NCI-H510A (cell line): ENCODE data around the gene DGCR8.

Experiments
- DNase-seq: peaks from one replicate; lab custom pipeline; 2025; lab: John Stamatoyannopoulos, UW

Gene DGCR8

DNA sequence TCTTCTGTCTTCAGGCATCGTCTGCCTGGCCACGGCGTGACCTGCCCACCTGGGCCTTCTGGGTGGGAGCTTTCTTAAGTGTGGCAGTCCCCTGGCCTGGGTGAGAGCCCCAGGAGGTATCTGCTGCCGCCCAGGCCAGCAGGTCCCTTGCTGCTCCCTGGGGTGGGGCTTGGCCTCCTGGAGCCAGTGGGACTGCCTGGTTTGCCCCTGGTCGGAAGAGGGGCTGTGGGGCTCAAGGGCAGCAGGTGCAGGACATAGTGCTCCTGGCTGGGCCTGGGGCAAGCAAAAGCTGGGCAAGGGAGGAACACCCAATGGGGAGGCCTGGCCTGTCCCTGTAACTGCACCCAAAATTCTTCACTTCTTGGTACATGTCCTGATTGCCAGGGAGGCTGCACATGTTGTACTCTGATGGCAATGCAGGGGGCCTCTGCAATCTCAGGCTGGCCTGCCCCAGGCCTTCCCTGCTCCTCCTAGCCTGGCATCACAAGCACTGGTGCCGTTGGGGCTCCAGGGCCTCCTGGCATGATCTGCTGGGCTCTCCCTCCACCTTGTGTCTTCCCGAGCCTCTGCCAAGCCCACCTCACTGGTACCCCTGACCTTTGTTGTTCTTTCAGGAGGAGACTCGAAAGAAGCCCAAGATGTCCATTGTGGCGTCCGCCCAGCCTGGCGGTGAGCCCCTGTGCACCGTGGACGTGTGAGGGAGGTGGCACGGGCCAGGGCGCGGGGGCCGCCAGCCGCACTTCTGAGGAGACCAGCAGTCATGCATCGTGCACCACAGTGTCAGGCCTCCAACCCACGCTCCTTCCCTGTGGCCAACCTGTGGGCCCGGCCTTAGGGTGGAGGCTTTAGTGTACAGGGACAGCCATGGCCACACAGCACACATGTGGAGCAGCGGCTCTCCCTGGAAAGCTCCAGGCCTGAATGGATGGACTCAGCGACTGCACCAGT, 29.6 kb downstream of the DGCR8 start:
- no peak for DNase-seq

DNA sequence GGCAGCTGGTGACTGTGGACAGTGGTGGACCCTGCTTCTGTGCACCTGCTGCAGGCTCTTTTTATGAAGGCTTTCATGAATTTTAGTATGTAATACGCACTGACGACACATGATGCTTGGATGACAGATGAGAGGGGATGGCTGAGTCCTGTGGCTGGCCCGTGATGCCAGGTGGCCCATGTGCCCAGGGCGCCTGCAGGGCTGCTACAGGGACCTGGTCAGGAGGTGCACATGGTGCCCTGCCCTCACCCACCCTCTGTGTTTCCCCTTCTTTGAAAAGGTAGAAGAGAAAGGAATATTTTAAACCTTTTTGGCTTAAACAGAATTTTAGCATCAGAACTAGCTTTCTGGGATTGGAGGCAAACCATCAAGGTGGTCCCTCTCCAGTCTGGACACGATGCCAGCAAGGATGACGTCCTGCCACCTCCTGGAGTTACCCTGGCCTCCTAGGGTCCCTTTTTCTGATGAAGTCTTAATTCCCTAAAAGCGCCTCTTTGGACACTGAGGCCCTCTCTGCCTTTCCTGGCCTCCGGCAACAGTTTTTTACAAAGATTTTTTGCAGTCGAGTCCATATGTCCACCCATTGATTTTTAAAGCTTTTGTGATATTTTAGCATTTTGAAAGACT, 30.4 kb downstream of the DGCR8 start:
- no peak for DNase-seq

- DNase-seq, result no peak
Measured at GRCh38 chr22:20111045-20111688, 31.1 kb downstream of the DGCR8 start.

DNA sequence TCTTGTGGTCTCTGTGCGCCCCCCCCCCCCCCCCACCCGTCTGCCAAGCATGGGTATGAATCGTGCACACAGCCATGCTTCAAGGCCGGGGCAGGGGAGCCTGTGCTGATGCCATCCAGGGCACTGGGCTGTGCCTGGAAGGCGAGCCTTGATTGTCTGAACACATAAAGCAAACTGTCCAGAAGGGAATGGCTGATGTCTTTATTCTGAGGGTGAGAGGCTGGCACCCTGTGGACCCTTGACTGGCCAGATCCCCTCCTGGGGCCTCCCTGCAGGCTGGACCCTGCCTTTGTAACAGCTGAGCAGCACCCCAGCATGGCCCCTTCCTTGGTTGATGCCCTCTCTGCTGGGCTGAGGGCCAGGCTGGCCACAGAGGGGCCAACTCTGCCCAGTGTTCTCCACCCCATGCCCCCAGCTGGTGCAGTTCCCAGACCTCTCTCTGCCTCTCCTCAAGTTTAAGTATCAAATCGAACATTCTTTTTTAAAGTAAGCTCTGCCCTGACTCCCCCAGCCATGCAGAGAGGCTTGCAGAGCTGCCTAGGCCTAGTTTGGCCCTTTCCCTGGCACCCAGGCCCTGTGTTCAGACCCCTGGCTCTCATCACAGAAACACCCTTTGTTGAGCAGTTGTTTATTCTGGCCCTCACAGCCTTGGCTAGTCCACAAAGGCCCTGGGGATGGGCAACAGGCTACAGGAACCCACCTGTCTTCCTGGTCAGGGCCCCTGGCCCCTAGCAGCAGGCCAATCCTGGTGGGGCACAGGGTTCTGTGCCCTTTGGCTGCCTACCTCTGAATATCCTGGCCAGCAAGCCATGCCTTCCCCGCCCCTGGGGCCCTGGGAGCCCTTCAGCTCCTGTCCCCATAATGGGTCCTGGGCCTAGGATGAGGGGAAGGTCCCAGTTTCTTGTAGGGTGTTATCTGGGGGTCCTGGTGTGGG, 31.9 kb downstream of the DGCR8 start:
- no peak for DNase-seq

GRCh38 chr22:20112623-20113511, 32.8 kb downstream of the DGCR8 start:
- DNase-seq, result no peak

DNA sequence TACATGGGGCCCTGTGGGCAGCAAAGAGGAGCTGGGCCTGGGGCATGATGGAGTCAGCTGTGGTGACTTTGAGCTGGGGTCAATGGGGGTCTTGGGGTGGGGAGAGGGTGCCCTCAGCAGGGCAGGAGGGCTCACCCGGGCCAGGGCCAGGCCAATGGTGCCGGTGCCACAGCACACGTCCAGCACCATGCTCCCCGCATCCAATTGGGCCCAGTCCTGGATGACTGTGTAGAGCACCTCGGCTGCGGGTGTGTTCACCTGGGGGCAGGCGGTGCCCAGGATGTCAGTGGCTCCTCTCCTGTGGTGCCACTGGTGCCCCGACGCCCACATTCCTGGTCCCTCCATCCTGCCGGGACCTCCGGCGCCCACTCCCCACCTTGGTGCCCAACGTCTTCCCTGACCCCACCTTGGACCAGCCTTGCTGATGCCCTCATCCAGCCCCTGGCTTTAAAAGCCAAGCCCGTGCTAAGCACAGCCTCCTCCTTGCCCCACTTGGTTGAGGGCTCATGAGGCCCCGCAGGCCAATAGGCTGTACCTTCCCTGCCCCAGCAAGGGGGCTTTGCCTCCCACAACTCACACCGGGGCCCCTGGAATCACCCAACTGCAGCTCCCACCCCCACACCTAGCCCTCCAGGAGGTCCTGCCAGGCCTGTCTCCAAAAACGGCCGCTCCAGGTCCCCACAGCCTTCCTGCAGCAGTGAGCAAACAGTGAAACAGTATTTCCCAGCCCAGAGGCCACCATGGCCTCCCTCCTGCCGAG, 33.7 kb downstream of the DGCR8 start:
- no peak for DNase-seq

DNA sequence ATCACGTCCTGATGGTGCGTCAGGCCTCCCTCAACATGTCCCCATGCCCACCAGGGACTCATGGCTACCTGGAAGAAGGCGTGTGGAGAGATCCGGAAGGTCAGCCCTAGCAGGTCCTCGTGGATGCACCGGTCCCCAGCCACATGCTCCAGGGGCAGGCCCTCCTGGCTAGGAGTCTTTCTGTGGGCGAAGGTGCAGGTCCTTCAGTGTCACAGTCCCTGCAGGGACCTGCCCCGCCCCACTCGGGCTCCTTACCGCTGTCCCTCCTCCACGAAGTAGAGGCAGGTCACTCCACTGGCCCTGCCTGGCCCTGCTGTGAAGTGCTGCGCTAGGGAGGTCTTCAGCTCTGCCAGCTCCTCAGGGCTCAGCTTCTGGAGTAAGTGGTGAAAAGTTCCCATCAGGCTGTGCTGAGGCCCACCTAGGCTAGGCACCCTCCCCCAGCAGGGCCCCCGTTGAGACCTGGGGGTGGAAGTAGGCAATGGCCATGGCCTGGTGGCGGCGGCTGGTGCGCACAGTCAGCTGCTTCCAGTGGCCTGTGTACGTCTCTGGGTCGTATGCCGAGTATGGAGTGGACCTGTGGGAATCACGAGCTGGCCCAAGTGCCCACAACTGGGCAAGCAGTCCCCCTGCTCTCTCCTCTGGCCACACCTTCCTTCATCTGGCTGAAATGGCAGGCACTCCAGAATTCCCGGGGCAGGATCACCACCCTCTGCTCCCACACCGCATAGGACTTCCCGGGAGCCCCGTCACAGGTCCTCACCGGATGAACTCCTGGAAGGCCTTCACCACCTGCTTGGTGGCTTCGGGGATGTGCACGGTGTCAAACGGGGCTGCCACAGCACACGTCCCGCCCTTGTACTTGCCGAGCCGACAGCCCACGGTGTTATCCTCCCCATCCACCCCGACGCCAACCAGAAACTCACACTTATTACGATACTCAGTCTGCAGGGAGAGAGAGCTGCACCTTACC, 34.8 kb downstream of the DGCR8 start:
- DNase-seq, result no peak

GRCh38 chr22:20115691-20116375, 35.8 kb downstream of the DGCR8 start, which contains the start of gene RANBP1:
Gene RANBP1, plus strand, starts transcription at chr22:20116104. Its CDS starts 81 bp downstream, at chr22:20116185.
- no peak for DNase-seq

DNA sequence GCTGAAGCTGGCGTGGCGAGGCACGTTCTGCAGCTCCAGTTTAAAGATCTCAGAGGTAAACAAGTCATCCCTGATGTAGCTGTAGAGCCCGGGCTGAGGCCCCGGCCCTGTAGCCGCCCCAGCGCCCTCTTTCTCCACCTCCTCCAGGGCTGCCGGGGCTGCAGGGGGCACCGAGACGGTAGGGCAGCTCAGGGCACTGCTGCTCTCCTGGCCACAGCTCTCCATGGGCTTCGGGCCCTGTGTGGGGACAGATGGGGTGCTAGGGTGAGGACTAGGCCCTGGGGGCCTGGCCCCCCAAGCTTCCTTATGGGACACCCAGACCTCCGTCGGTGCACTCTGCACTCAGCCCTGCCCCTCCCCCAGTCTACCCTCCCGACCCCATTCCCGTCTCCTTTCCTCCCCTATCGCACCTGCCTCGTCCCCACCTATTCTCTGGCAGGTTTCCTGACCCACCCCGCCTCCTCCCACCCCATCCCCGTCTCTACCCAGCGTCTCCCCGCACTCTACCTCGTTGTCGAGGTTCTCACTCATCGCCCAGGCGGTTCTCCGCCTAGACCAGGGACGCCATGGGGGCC, 36.4 kb downstream of the DGCR8 start:
- DNase-seq, result no peak

- peak; percentile 85 for DNase-seq
Measured at GRCh38 chr22:20116951-20117632, 37.1 kb downstream of the DGCR8 start, which contains the start of gene TRMT2A. Gene TRMT2A, minus strand, starts transcription at chr22:20117226. Its CDS starts 320 bp downstream, at chr22:20116906.

GRCh38 chr22:20117633-20118299, 37.7 kb downstream of the DGCR8 start:
- no peak for DNase-seq

GRCh38 chr22:20118300-20119020, 38.4 kb downstream of the DGCR8 start:
- DNase-seq, result no peak

DNA sequence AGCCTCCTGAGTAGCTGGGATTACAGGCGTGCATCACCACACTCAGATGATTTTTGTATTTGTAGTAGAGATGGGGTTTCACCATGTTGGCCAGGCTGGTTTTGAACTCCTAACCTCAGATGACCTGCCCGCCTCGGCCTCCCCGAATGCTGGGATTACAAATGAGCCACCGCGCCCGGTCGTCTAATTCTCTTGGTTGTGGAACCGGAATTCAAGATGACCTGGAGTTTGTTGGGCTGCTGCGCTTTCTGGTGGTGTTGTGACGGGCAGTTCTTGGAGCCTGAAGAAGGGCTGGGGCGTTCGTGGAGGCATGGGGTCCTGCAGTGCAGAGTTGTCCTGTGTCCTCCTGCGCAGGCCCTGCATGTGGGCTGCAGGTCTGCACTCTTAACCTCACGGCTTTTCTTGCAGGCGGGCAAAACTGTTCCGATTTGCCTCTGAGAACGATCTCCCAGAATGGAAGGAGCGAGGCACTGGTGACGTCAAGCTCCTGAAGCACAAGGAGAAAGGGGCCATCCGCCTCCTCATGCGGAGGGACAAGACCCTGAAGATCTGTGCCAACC, 41.9 kb downstream of the DGCR8 start:
- no peak for DNase-seq

GRCh38 chr22:20123366-20124082, 43.5 kb downstream of the DGCR8 start:
- DNase-seq, result no peak
